NCI-H748 treated with DMSO at 0.1 percent for 48 hours (cell line): ENCODE measurements around the gene ITPR3.

Experiments
- DNase-seq: peaks from one replicate; lab custom pipeline; 2025; lab: John Stamatoyannopoulos, UW

Gene ITPR3

GRCh38 chr6:33719326-33719987, 98.3 kb downstream of the ITPR3 start:
- DNase-seq: no peak

GRCh38 chr6:33720998-33721397, 99.9 kb downstream of the ITPR3 start:
- no peak for DNase-seq

- DNase-seq: no peak
Observed at GRCh38 chr6:33721508-33721907, 100.4 kb downstream of the ITPR3 start.

GRCh38 chr6:33722103-33722623, 101.0 kb downstream of the ITPR3 start:
- DNase-seq: no peak

GRCh38 chr6:33723371-33724085, 102.4 kb downstream of the ITPR3 start:
- DNase-seq: no peak

GRCh38 chr6:33724102-33725023, 103.2 kb downstream of the ITPR3 start:
- no peak for DNase-seq

- DNase-seq: no peak
Observed at GRCh38 chr6:33725222-33725621, 104.1 kb downstream of the ITPR3 start.

- DNase-seq: no peak
Observed at GRCh38 chr6:33725891-33726673, 105.0 kb downstream of the ITPR3 start.

- no peak for DNase-seq
Observed at GRCh38 chr6:33726696-33727095, 105.6 kb downstream of the ITPR3 start.

- DNase-seq: no peak
Observed at GRCh38 chr6:33727126-33727525, 106.0 kb downstream of the ITPR3 start.

GRCh38 chr6:33727932-33728331, 106.8 kb downstream of the ITPR3 start:
- no peak for DNase-seq

GRCh38 chr6:33728438-33728837, 107.3 kb downstream of the ITPR3 start:
- DNase-seq: no peak

- DNase-seq: no peak
Observed at GRCh38 chr6:33729059-33729458, 107.9 kb downstream of the ITPR3 start.

GRCh38 chr6:33730611-33731010, 109.5 kb downstream of the ITPR3 start:
- no peak for DNase-seq

GRCh38 chr6:33731035-33731434, 109.9 kb downstream of the ITPR3 start:
- no peak for DNase-seq

- no peak for DNase-seq
Observed at GRCh38 chr6:33731751-33732282, 110.7 kb downstream of the ITPR3 start.

- no peak for DNase-seq
Observed at GRCh38 chr6:33732385-33732784, 111.3 kb downstream of the ITPR3 start.

- DNase-seq: no peak
Observed at GRCh38 chr6:33732817-33733708, 111.9 kb downstream of the ITPR3 start.

- DNase-seq: no peak
Observed at GRCh38 chr6:33733709-33734007, 112.5 kb downstream of the ITPR3 start.

GRCh38 chr6:33735216-33735615, 114.1 kb downstream of the ITPR3 start:
- no peak for DNase-seq
